Neural progenitor cell (in vitro differentiated cells): ENCODE data around the gene MYH10.

Experiments
- CTCF ChIP-seq: fragments of 200-600 bp; sonication (generic); IDR thresholded peaks from 2 replicates; pipeline ENCODE4 v1.5.1; 2017; ENCODE audit warnings: antibody characterized with exemption, mild to moderate bottlenecking
- EZH2 ChIP-seq: fragments of 200-600 bp; sonication (generic); IDR thresholded peaks from 2 replicates; pipeline ENCODE4 v1.6.1; 2017; ENCODE audit warnings: antibody characterized with exemption, mild to moderate bottlenecking, moderate library complexity
- EZH2phosphoT487 ChIP-seq: fragments of 200-600 bp; sonication (generic); IDR thresholded peaks from 2 replicates; pipeline ENCODE4 v1.6.1; 2017; ENCODE audit warnings: antibody characterized with exemption

- no peak for TF ChIP-seq EZH2
- no peak for TF ChIP-seq CTCF
- no peak for TF ChIP-seq EZH2phosphoT487
These were observed 44.6 kb downstream of the MYH10 start for GRCh38 chr17:8585911-8586310.
